ENCODE measurements around the gene PILRB. TPM values are rescaled to one million over a fixed set of nuclear protein-coding genes. Genes with fewer than 3 reads are reported as not detected.
A peak's percentile ranks its signal among the peaks of the same experiment; 100 is the strongest.

PILRB gene
- total RNA-seq, 2 experiments from 2014 or later = 56.4 to 67.6 TPM

- peaks cover 11% of the 10 kb centered on the region for H3K4me1 Mint-ChIP-seq (ENCODE audit: low read depth)
- intact Hi-C loops (cut with DNase I, micrococcal nuclease) = no loop called here
- no peak overlapping the region for H3K27ac Mint-ChIP-seq
- H3K9me3 ChIP-seq (ENCODE audit: control insufficient read depth in 1 of 2, insufficient read depth in 1 of 2, low read length in 2 of 2) = no peaks in the 10 kb centered on the region
- no peak overlapping the region for H3K4me3 Mint-ChIP-seq
- no peaks in the 10 kb centered on the region for H3K9me3 Mint-ChIP-seq
- no peak overlapping the region for H3K27ac ChIP-seq (ENCODE audit: low read depth in 1 of 2, low read length in 2 of 2)
- H3K4me1 ChIP-seq (ENCODE audit: insufficient read depth, low read length) = peaks cover 19% of the 10 kb centered on the region
- H3K4me3 ChIP-seq (ENCODE audit: low read length) = no peak overlapping the region
- H3K36me3 Mint-ChIP-seq (ENCODE audit: low read depth) = no peaks in the 10 kb centered on the region
- H3K36me3 ChIP-seq (ENCODE audit: insufficient read depth, low read length) = no peaks in the 10 kb centered on the region
- DNase-seq (no peak), ATAC-seq (ENCODE audit: poor library complexity) (no peak)
- no peak for TF ChIP-seq CTCF (IDR thresholded peaks at IDR 0.05)
- peaks cover 6% of the 10 kb centered on the region for H3K27me3 Mint-ChIP-seq
- peaks cover 0 to 2% of the 10 kb centered on the region in 2 experiments for H3K27me3 ChIP-seq (ENCODE audit: control insufficient read depth in 1 of 2, insufficient read depth in 2 of 2, low read length in 2 of 2)
- POLR2A ChIA-PET = no interaction called here
- CTCF ChIA-PET = no interaction called here
Measured at GRCh38 chr7:100394077-100394476, 36.2 kb downstream of the PILRB start.

- POLR2A ChIA-PET = interaction anchor here (0.7 to 1.4 kb wide), 2 partner anchors 29 to 51 kb away, joined by 3 read pairs; no protein-coding TSS in a partner anchor
- DNase-seq = peak in 4 of 14 experiments; percentile 23 to 84 (median 70)
- CTCF ChIA-PET = no interaction called here
- no peaks in the 10 kb centered on the region for H3K36me3 ChIP-seq (ENCODE audit: insufficient read depth, low read length)
- H3K27ac Mint-ChIP-seq = peak overlapping the region; percentile 75
- H3K27ac ChIP-seq (ENCODE audit: low read depth in 1 of 2, low read length in 2 of 2) = no peak overlapping the region
- no peaks in the 10 kb centered on the region for H3K36me3 Mint-ChIP-seq (ENCODE audit: low read depth)
- ATAC-seq (ENCODE audit: poor library complexity) = peak; percentile 93
- intact Hi-C loops (cut with DNase I, micrococcal nuclease) = no loop called here
- peaks cover 19% of the 10 kb centered on the region for H3K4me1 ChIP-seq (ENCODE audit: insufficient read depth, low read length)
- peaks cover 11% of the 10 kb centered on the region for H3K4me1 Mint-ChIP-seq (ENCODE audit: low read depth)
- no peak for TF ChIP-seq CTCF (IDR thresholded peaks at IDR 0.05)
- no peaks in the 10 kb centered on the region for H3K27me3 Mint-ChIP-seq
- no peaks in the 10 kb centered on the region for H3K9me3 Mint-ChIP-seq
- peak overlapping the region; percentile 19 for H3K4me3 ChIP-seq (ENCODE audit: low read length)
- no peaks in the 10 kb centered on the region for H3K27me3 ChIP-seq (ENCODE audit: control insufficient read depth in 1 of 2, insufficient read depth in 2 of 2, low read length in 2 of 2)
- H3K9me3 ChIP-seq (ENCODE audit: control insufficient read depth in 1 of 2, insufficient read depth in 1 of 2, low read length in 2 of 2) = no peaks in the 10 kb centered on the region
- H3K4me3 Mint-ChIP-seq = peak overlapping the region; percentile 79
Measured at GRCh38 chr7:100396421-100396982, 38.6 kb downstream of the PILRB start.

GRCh38 chr7:100397315-100398081 lies 39.6 kb downstream of the PILRB start:
- ATAC-seq (ENCODE audit: poor library complexity) (no peak), DNase-seq (no peak)
- Histone ChIP-seq H3K27me3 (ENCODE audit: control insufficient read depth in 1 of 2, insufficient read depth in 2 of 2, low read length in 2 of 2) (no peaks in the 10 kb centered on the region), H3K27ac (ENCODE audit: low read depth in 1 of 2, low read length in 2 of 2) (no peak overlapping the region), H3K4me1 (ENCODE audit: insufficient read depth, low read length) (peaks cover 19% of the 10 kb centered on the region), H3K4me3 (ENCODE audit: low read length) (no peak overlapping the region), H3K9me3 (ENCODE audit: control insufficient read depth in 1 of 2, insufficient read depth in 1 of 2, low read length in 2 of 2) (no peaks in the 10 kb centered on the region), H3K36me3 (ENCODE audit: insufficient read depth, low read length) (no peaks in the 10 kb centered on the region)
- TF ChIP-seq CTCF (IDR thresholded peaks at IDR 0.05) = no peak
- H3K9me3 Mint-ChIP-seq = no peaks in the 10 kb centered on the region
- intact Hi-C loops (cut with DNase I, micrococcal nuclease) = no loop called here
- peak overlapping the region; percentile 79 for H3K4me3 Mint-ChIP-seq
- POLR2A ChIA-PET = interaction anchor here (0.7 to 1.4 kb wide), 2 partner anchors 28 to 52 kb away, joined by 3 read pairs; no protein-coding TSS in a partner anchor
- CTCF ChIA-PET = no interaction called here
- no peak overlapping the region for H3K27ac Mint-ChIP-seq
- H3K27me3 Mint-ChIP-seq = no peaks in the 10 kb centered on the region
- peaks cover 11% of the 10 kb centered on the region for H3K4me1 Mint-ChIP-seq (ENCODE audit: low read depth)
- no peaks in the 10 kb centered on the region for H3K36me3 Mint-ChIP-seq (ENCODE audit: low read depth)

All from CD4-positive, alpha-beta T cell (primary cell).